ENCODE results near the gene BCL11B.
A peak's percentile ranks its signal among the peaks of the same experiment; 100 is the strongest.

Gene BCL11B

GRCh38 chr14:99169776-99170356 lies 102.1 kb downstream of the BCL11B start:
- H3K36me3 Mint-ChIP-seq (ENCODE audit: low read depth), result peaks cover 33% of the 10 kb centered on the region
- no peak overlapping the region for H3K27ac Mint-ChIP-seq
- H3K9me3 Mint-ChIP-seq, result peaks cover 10% of the 10 kb centered on the region
- H3K4me1 Mint-ChIP-seq (ENCODE audit: low read depth), result peaks cover 8% of the 10 kb centered on the region
- H3K4me3 Mint-ChIP-seq, result no peak overlapping the region
- no peaks in the 10 kb centered on the region for H3K27me3 Mint-ChIP-seq

DNA sequence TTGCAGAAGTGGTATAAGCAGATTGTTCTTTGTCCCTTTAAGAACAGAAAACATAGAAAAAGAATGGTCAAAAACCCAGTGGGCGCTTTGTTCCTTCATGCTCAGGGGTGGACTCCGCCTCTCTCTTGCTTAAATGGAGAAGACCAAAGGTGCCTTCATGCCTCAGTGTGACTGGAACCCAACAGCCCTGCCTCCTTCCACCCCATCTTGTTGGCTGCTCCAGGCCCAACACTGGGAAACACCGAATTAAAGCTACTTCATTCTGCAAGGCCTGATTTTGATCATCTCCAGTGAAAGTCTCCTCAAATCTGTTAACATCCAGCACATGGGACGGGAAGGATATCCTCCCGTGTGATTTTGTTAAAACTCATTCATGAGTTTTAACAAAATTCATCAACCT lies 103.7 kb downstream of the BCL11B start:
- Mint-ChIP-seq H3K27me3 (no peaks in the 10 kb centered on the region), H3K9me3 (peaks cover 12% of the 10 kb centered on the region), H3K36me3 (ENCODE audit: low read depth) (peaks cover 27% of the 10 kb centered on the region), H3K27ac (no peak overlapping the region), H3K4me3 (no peak overlapping the region), H3K4me1 (ENCODE audit: low read depth) (peaks cover 20% of the 10 kb centered on the region)

DNA sequence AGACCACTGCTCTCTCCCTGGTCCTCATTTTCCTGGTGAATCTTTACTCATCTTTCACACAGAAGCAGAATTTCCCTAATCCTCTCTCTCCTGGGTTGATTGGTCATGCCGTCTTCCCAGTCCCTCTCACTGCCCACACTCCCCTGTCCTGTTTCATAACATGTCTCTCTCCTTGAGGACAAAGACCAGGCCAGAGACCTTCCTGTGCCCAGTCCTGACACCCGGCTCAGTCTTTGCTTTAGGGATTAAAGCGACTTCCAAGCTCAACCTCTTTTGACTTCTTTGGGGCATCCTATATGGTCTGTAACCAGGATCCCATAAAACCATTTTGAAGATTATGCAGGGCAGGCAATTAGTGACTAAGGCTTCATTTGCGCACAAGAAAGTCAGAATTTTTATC lies 105.5 kb downstream of the BCL11B start:
- peaks cover 23% of the 10 kb centered on the region for H3K4me1 Mint-ChIP-seq (ENCODE audit: low read depth)
- peaks cover 15% of the 10 kb centered on the region for H3K36me3 Mint-ChIP-seq (ENCODE audit: low read depth)
- H3K4me3 Mint-ChIP-seq, result no peak overlapping the region
- H3K27me3 Mint-ChIP-seq, result no peaks in the 10 kb centered on the region
- peaks cover 15% of the 10 kb centered on the region for H3K9me3 Mint-ChIP-seq
- H3K27ac Mint-ChIP-seq, result peak overlapping the region; percentile 4

DNA sequence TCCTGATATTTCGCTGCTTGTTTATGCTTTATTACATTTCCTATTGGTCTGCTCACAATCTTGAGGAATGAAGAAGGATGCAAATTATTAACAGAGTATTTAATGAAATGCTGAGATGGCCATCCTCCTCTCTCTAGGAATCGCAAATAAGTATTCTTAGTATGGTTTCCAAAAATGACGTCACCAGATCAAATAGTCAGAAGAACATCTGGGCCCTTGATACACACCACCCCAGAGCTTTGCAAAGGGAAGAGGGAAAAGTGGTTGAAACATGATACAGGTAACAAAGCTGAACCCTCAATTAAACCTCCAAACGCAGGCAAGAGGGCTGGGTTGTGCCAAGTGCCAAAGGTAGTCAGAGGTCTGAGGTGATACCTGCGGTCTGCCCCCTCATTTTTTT lies 107.3 kb downstream of the BCL11B start:
- H3K27me3 Mint-ChIP-seq, result no peaks in the 10 kb centered on the region
- H3K27ac Mint-ChIP-seq, result no peak overlapping the region
- no peak overlapping the region for H3K4me3 Mint-ChIP-seq
- H3K36me3 Mint-ChIP-seq (ENCODE audit: low read depth), result peaks cover 9% of the 10 kb centered on the region
- H3K4me1 Mint-ChIP-seq (ENCODE audit: low read depth), result peaks cover 17% of the 10 kb centered on the region
- peaks cover 15% of the 10 kb centered on the region for H3K9me3 Mint-ChIP-seq

GRCh38 chr14:99163446-99163845 lies 108.6 kb downstream of the BCL11B start:
- no peak overlapping the region for H3K27ac Mint-ChIP-seq
- H3K27me3 Mint-ChIP-seq, result no peaks in the 10 kb centered on the region
- H3K36me3 Mint-ChIP-seq (ENCODE audit: low read depth), result peaks cover 9% of the 10 kb centered on the region
- H3K4me3 Mint-ChIP-seq, result no peak overlapping the region
- peaks cover 17% of the 10 kb centered on the region for H3K4me1 Mint-ChIP-seq (ENCODE audit: low read depth)
- peaks cover 15% of the 10 kb centered on the region for H3K9me3 Mint-ChIP-seq

DNA sequence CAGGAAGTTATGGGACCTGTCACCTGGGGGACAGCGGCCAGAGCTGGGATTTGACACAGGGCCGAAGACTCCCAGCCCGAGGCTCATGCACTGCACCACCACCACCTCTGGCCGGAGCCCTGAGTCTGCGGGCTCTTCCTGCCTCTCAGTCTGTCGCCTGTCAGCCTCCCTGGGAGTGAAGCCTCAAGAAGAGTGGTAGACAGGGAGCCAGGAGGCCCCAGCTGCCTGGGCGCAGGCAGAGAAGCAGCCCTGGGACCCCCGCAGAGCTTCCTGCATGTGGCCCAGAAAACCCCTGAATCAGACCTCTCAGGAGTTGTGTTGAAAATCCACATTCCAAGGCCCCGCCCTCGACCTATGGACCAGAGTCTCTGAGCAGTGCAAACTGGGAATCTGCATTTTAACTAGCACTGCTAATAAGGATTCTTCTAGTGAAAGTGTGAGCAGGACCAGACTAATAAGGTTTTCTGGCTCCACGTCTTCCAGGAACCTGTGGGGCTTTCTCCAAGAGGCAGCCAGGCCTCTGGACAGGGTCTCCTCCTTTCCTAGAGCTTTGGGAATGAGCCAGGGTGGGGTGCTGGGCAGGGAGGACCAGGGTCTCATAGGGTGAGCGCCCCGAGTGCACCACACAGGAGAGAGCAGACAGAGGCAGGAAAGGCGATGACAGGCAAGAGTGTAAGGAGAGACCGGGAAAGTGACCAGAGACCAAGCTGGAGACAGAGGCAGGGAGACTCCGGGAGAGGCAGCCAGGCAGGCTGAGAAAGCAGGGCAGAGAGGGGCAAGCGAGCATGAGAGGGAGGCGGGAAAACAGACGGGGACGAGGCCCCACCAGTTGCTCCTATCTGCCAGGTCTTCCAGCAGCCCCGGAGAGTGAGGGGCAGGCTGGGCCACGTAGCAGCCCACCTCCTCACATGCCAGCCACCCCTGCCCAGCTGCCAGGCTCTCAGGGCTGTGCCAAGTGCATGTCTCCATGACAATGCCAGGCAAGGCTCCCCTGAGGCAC lies 112.4 kb downstream of the BCL11B start:
- no peak overlapping the region for H3K27ac Mint-ChIP-seq
- no peak overlapping the region for H3K4me3 Mint-ChIP-seq
- H3K36me3 Mint-ChIP-seq (ENCODE audit: low read depth), result peaks cover 5% of the 10 kb centered on the region
- H3K9me3 Mint-ChIP-seq, result peaks cover 6% of the 10 kb centered on the region
- no peaks in the 10 kb centered on the region for H3K27me3 Mint-ChIP-seq
- H3K4me1 Mint-ChIP-seq (ENCODE audit: low read depth), result peaks cover 23% of the 10 kb centered on the region

DNA sequence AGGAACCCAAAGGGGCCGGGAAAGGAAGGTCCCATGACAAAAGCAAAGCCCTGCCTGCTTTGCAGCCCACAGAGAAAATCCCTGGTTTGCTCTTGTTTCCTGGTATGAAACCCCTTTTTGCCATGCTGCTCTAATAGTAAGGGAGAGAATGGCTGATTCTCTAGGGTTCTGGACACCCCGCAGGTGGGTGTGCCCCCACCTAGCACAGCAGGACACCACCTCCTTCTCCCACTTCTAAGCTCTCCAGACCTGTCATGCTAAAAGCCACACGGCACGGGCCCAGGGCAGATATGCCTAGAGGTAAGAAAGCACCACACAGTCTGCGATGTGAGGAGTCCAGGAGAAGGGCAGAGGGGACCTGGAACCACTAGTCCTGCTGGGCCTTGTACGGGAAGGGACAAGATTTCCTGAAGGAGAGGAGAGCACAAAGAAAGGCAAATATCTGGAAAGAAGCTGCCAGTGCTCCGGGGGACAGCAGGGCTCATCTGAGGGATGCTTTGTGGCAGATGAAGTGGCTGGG lies 113.3 kb downstream of the BCL11B start:
- peaks cover 16% of the 10 kb centered on the region for H3K4me1 Mint-ChIP-seq (ENCODE audit: low read depth)

GRCh38 chr14:99158150-99158549 lies 113.8 kb downstream of the BCL11B start:
- peaks cover 1% of the 10 kb centered on the region for H3K9me3 Mint-ChIP-seq
- H3K27ac Mint-ChIP-seq, result no peak overlapping the region
- no peaks in the 10 kb centered on the region for H3K27me3 Mint-ChIP-seq
- H3K4me3 Mint-ChIP-seq, result no peak overlapping the region
- peaks cover 1% of the 10 kb centered on the region for H3K36me3 Mint-ChIP-seq (ENCODE audit: low read depth)
- H3K4me1 Mint-ChIP-seq (ENCODE audit: low read depth), result peaks cover 11% of the 10 kb centered on the region

More for the DNA sequence above, 113.3 kb downstream of the BCL11B start:
- Mint-ChIP-seq H3K27ac (no peak overlapping the region), H3K36me3 (ENCODE audit: low read depth) (peaks cover 5% of the 10 kb centered on the region), H3K4me3 (no peak overlapping the region), H3K9me3 (peaks cover 6% of the 10 kb centered on the region), H3K27me3 (no peaks in the 10 kb centered on the region)

DNA sequence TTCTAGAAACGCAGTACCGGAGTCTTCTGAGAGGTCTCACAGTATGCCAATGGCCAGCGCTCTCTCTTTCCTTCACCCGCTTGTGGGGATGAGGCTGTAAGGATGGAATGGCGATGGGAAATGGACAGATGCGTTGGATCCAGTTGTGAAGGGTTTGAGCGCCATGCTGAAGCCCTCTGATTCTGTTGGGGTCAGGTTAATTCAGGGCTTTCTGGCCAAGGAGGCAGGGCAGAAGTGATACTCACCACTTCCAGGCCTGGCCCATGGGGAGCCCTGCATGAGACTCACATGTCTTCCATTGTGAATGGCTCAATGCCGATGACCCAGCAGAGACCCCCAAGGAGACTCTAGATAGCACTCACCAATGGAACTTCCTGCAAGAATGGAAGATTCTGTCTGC lies 114.3 kb downstream of the BCL11B start:
- no peaks in the 10 kb centered on the region for H3K27me3 Mint-ChIP-seq
- H3K4me3 Mint-ChIP-seq, result no peak overlapping the region
- no peaks in the 10 kb centered on the region for H3K36me3 Mint-ChIP-seq (ENCODE audit: low read depth)
- H3K27ac Mint-ChIP-seq, result no peak overlapping the region
- H3K9me3 Mint-ChIP-seq, result no peaks in the 10 kb centered on the region
- H3K4me1 Mint-ChIP-seq (ENCODE audit: low read depth), result peaks cover 9% of the 10 kb centered on the region

DNA sequence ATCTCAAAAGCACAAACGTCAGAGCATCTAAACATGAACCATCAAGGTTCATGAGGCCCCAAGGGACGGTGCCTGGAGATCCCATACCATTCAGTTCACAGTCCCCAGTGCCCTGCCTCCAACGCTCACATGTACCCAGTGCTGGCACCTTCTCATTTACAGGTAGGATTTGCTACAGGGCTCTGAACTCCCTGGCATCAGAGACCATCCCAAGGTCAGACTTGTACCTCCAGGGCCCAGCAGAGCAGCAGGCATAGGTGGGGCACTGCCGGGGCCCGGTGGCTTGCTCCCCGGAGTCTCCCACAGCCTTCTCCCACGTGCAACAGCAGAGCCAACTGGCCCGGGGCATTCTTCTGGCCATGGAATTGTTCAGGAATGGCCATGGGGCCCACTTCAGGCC lies 114.8 kb downstream of the BCL11B start:
- Mint-ChIP-seq H3K36me3 (ENCODE audit: low read depth) (no peaks in the 10 kb centered on the region), H3K27me3 (no peaks in the 10 kb centered on the region), H3K27ac (no peak overlapping the region), H3K4me3 (no peak overlapping the region), H3K4me1 (ENCODE audit: low read depth) (peaks cover 9% of the 10 kb centered on the region), H3K9me3 (no peaks in the 10 kb centered on the region)

- H3K4me1 Mint-ChIP-seq (ENCODE audit: low read depth), result peaks cover 9% of the 10 kb centered on the region
- H3K27ac Mint-ChIP-seq, result no peak overlapping the region
- H3K27me3 Mint-ChIP-seq, result no peaks in the 10 kb centered on the region
- H3K9me3 Mint-ChIP-seq, result no peaks in the 10 kb centered on the region
- H3K36me3 Mint-ChIP-seq (ENCODE audit: low read depth), result no peaks in the 10 kb centered on the region
- H3K4me3 Mint-ChIP-seq, result no peak overlapping the region
These were observed 115.2 kb downstream of the BCL11B start for GRCh38 chr14:99156814-99157213.

GRCh38 chr14:99156090-99156425 lies 115.9 kb downstream of the BCL11B start:
- Mint-ChIP-seq H3K4me1 (ENCODE audit: low read depth) (peaks cover 9% of the 10 kb centered on the region), H3K4me3 (no peak overlapping the region), H3K27me3 (no peaks in the 10 kb centered on the region), H3K9me3 (no peaks in the 10 kb centered on the region), H3K27ac (no peak overlapping the region), H3K36me3 (ENCODE audit: low read depth) (no peaks in the 10 kb centered on the region)

- Mint-ChIP-seq H3K9me3 (no peaks in the 10 kb centered on the region), H3K4me3 (no peak overlapping the region)
These were observed 116.6 kb downstream of the BCL11B start for GRCh38 chr14:99155173-99156089.

DNA sequence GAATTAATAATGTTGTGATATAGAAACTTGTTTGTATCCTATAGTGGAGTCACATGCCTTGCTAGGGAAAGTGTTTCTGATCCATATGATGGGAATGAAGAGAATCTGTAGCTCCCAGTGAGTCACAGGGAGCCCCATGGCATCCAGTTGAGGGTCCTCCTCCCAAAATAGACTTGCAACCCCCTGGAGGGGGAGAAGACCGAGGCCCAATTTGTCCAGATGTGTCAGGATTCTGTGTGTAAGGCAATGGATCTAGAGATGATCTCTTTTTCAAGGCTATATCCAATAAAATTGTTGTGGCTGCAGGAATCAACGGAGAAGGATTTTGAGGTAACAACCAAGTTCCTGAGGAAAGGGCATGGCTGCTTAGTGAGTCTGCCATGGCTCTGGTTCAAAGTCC lies 121.8 kb downstream of the BCL11B start:
- Mint-ChIP-seq H3K36me3 (ENCODE audit: low read depth) (no peaks in the 10 kb centered on the region), H3K4me1 (ENCODE audit: low read depth) (no peaks in the 10 kb centered on the region), H3K27ac (no peak overlapping the region), H3K4me3 (no peak overlapping the region), H3K9me3 (no peaks in the 10 kb centered on the region), H3K27me3 (no peaks in the 10 kb centered on the region)

More at GRCh38 chr14:99155173-99156089, 116.6 kb downstream of the BCL11B start:
- Mint-ChIP-seq H3K27ac (no peak overlapping the region), H3K4me1 (ENCODE audit: low read depth) (peaks cover 7% of the 10 kb centered on the region), H3K36me3 (ENCODE audit: low read depth) (no peaks in the 10 kb centered on the region), H3K27me3 (no peaks in the 10 kb centered on the region)

Data from stimulated activated naive CD8-positive, alpha-beta T cell treated with anti-CD3 and anti-CD28 coated beads, Interleukin-15, Interleukin-2, amounts not matched to agents 100 ng/mL and 50 ng/mL, for 24 hours (primary cell).